GM21723 (cell line): ENCODE data around the gene ALG5.

Experiments used
- ATAC-seq: cut with Tn5 transposase; IDR thresholded peaks from one replicate; pipeline ENCODE4 v1.9.1; 2021; ENCODE audit warnings: mild to moderate bottlenecking, moderate library complexity; ENCODE audit not compliant: unreplicated experiment

ALG5 gene

DNA sequence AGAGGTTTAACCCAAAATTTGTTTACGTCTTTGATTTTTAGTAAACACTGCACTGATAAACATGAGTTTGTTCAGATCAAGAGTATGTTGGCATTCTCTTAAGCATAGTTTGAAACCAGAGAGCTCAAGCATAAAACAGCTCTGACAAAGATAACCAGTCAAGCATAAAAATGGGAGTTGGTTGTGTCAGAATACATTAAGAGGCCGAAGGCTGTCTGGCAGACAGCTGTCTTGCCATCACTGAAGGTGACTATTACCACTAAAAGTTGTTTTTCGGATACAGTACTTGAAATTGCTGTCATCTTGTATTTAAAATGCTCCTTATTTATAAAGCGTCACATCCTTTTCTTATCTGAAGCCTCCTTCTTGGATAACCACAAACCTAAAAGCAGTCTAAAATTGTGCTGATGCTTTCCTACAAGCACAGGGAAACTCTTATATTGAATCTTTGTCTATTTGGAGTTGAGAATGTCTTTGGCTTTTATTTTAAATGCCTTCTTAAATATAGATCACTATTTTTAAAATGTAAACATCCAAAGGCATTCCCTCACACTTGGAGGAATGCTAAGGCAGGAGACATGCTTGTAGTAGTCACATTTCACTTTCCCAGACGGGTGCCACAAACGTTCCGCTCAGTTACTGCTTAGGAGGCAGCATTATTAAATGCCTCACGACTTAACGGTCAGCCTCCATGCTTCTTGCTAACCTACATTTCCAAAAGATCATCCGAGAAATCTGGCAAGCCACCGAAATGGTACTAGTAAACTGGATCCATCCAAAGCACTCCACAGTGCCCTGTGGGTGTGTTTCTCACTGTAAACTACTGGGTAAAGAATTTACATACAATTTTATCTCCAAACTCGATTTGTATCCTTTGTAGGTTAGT is 80.7 kb downstream of the ALG5 start:
- no peak for ATAC-seq

DNA sequence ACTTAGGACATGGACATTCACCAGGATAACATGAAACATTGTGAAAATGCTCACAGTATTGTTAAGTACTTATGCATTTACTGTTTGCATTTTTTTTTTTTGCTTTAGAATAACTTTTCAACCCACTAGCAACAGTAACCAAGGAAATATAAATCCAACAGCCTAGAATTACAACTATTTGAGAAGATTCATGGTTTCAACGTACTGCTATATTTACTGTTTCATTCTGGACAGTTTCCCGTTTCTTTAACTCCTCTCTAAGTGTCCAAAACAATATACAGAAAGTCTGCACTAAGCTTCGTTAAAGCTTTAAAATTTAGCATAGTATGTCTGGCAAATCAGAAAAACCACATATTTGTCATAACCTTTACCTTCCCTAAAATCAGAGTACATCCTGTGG is 81.8 kb downstream of the ALG5 start:
- no peak for ATAC-seq

DNA sequence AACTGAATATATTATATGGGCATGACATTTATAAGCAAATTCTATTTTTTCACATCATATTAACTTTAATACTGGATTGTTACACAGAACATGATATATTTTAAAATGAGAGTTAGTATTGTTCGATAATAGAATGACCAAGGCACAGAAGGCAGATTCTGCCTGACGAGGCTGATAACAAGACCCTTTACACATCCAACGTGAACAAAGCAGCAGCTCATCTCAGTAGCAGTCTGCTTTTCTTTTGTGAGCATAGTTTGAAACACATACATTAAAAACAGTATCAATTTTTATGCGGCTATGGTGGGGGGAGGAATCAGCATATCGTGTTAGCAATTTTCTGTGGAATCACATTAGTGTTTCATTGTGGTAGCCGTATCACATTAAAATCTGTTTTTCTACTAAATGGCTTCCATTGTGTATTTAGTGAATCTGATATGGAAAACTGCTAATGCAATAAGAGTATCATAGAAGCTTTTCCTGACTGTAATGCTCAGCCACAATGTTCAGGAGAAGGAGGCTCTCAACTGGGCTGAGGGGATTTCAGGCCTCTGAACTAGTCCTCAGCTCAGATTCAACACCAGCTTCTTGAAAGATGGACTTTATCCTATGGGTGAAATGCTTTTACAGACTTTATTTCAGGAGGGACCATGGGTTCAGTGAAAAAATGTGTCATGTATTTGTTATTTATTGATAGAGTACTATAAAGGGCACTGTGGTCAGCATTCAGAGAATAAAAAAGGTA is 83.1 kb downstream of the ALG5 start:
- no peak for ATAC-seq

DNA sequence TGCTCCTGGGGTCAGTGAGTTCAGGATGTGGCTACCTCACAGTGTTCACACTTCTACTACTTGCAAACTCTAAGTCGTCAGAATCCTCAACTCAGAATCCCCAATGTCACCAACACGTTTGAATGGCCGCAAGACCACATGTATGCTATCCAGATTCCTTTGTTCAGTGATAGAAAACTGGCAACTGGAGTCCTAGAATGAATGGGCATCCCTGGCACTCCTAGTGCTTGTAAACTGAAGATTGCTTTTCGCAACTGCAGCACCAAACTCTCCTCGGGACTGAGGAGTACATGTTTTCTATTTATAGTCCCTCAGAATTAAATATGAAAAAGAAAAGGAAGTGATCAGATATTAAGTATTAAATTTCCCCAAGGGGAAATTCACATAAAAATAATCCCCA is 84.0 kb downstream of the ALG5 start:
- no peak for ATAC-seq

- ATAC-seq: no peak
Observed at GRCh38 chr13:36914648-36915047, 84.5 kb downstream of the ALG5 start.

DNA sequence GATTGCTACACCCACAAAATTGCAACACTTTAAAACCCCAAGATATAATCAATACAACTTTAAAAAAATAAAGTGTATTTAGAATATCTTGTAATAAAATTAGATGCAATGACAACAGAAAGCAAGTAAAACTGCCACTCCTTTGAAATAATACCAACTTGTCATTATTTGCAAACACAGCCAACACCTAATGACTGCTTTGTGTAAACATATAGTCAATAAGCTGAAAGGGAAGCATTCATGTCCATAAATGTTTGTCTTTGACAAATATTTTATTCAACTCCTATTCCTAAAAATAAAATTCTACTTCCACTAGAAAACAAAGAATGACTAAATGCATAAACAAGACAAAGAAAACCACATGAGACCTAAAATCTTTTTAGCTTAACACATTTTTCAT is 85.7 kb downstream of the ALG5 start:
- no peak for ATAC-seq

GRCh38 chr13:36912973-36913372 is 86.2 kb downstream of the ALG5 start:
- ATAC-seq: no peak

DNA sequence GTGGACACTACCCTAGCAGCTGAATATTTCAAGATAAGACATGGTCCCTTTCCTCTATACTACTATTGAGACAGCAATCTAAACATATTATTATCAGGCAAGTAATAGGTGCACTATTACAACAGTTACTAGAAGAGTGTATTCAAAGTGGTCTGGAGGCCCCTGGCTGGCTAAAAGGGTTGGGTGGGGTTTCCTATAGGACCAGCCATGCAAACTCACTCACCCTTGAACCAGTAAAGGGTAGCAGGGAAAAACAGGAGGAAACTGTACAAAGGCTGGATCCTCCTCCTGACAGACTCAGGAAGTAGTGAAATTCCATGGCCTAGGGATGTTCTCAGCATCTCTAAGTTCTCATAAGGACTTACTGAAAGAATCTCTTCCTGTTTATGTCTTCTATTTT is 86.8 kb downstream of the ALG5 start:
- ATAC-seq: no peak

DNA sequence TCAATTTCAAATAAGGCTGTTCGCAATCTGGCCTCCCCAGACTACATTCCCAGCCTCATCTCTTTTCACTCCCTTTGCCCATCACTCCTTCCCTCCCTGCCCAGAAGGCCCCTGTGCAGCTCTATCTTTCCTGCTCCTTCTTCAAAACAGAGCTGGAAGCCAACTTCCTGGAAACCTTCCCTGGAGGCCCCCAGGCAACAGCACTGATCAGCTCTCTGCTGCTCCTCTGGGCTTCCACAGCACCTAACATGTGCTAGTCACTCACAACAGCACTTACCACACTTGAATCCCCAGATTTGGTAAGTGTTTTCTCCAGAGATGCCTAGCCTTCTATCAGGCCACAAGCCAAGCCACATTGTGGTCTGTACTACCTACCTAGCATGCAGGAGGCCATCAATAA is 88.6 kb downstream of the ALG5 start:
- no peak for ATAC-seq

GRCh38 chr13:36907821-36908220 is 91.3 kb downstream of the ALG5 start:
- no peak for ATAC-seq

- ATAC-seq: no peak
Observed at GRCh38 chr13:36907266-36907665, 91.9 kb downstream of the ALG5 start.

GRCh38 chr13:36905944-36906343 is 93.2 kb downstream of the ALG5 start:
- no peak for ATAC-seq

DNA sequence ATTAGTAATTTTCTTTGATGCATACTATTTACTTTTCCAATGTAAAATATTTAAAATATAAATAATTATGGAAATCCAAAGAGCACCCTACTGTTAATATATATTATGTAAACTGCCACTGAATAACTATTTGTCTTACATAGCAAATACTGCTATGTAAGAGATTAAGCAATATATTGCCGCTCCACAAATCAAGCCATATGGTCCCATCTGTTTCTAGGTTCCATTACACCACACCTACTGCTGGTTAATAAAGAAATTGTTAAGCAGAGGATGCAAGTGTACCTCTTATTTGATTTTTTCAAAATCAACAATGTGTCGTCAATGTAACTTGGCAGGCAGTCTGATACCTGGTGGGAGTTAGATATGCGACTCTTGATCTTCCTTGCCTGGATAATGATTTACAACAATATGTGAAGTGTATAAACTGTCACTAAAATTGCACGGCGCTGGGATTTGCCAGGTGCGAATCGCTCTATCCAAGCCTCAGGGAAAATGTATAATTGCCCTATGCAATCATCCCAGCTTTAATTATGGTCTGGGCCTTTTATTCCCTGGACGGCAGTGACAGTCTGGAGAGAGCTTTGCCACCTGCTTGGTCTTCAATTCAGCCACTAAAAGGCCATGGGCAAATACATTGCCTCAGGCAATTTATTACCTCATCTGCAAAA is 95.1 kb downstream of the ALG5 start:
- ATAC-seq: no peak
